Kidney tubule cell (primary cell): ENCODE measurements around the gene ALDH5A1.

Experiments
- DNase-seq: peaks from one replicate; pipeline ENCODE4 v3.0.0-alpha.2; 2018; ENCODE audit warnings: low spot score

The ALDH5A1 gene

GRCh38 chr6:24494821-24495795, at the start of gene ALDH5A1:
Gene ALDH5A1 (plus strand): TSS chr6:24494969. CDS start chr6:24494997, 28 bp downstream.
- peak; percentile 62 for DNase-seq

GRCh38 chr6:24445704-24446103, 49.1 kb upstream of the ALDH5A1 start:
- DNase-seq, result no peak

- DNase-seq, result no peak
Observed at GRCh38 chr6:24446670-24447069, 48.1 kb upstream of the ALDH5A1 start.

- DNase-seq, result no peak
Observed at GRCh38 chr6:24448396-24448795, 46.4 kb upstream of the ALDH5A1 start.

- no peak for DNase-seq
Observed at GRCh38 chr6:24448828-24449525, 45.8 kb upstream of the ALDH5A1 start.

GRCh38 chr6:24451581-24452388, 43.0 kb upstream of the ALDH5A1 start:
- DNase-seq, result no peak

GRCh38 chr6:24453921-24454320, 40.8 kb upstream of the ALDH5A1 start:
- no peak for DNase-seq

- DNase-seq, result no peak
Observed at GRCh38 chr6:24454452-24454851, 40.3 kb upstream of the ALDH5A1 start.

- no peak for DNase-seq
Observed at GRCh38 chr6:24455061-24455460, 39.7 kb upstream of the ALDH5A1 start.

- DNase-seq, result no peak
Observed at GRCh38 chr6:24458134-24458533, 36.6 kb upstream of the ALDH5A1 start.

GRCh38 chr6:24458941-24459340, 35.8 kb upstream of the ALDH5A1 start:
- DNase-seq, result no peak

- no peak for DNase-seq
Observed at GRCh38 chr6:24460966-24461365, 33.8 kb upstream of the ALDH5A1 start.

- DNase-seq, result no peak
Observed at GRCh38 chr6:24464253-24465038, 30.3 kb upstream of the ALDH5A1 start.

GRCh38 chr6:24469811-24470210, 25.0 kb upstream of the ALDH5A1 start:
- no peak for DNase-seq

GRCh38 chr6:24472181-24472580, 22.6 kb upstream of the ALDH5A1 start:
- DNase-seq, result no peak

GRCh38 chr6:24476631-24477030, 18.1 kb upstream of the ALDH5A1 start:
- no peak for DNase-seq

GRCh38 chr6:24477070-24477469, 17.7 kb upstream of the ALDH5A1 start:
- DNase-seq, result no peak

GRCh38 chr6:24478903-24479302, 15.9 kb upstream of the ALDH5A1 start:
- DNase-seq, result no peak

GRCh38 chr6:24480705-24481104, 14.1 kb upstream of the ALDH5A1 start:
- no peak for DNase-seq

GRCh38 chr6:24481449-24481848, 13.3 kb upstream of the ALDH5A1 start:
- DNase-seq, result no peak

- DNase-seq, result peak; percentile 47
Observed at GRCh38 chr6:24484657-24485323, 10.0 kb upstream of the ALDH5A1 start.
